ENCODE data around the gene FAM184B.
"Not testable (repeated sequence)": the region's sequence is repeated elsewhere in the genome, so short reads cannot be mapped to it uniquely, and the experiment has no call there.

Gene FAM184B

DNA sequence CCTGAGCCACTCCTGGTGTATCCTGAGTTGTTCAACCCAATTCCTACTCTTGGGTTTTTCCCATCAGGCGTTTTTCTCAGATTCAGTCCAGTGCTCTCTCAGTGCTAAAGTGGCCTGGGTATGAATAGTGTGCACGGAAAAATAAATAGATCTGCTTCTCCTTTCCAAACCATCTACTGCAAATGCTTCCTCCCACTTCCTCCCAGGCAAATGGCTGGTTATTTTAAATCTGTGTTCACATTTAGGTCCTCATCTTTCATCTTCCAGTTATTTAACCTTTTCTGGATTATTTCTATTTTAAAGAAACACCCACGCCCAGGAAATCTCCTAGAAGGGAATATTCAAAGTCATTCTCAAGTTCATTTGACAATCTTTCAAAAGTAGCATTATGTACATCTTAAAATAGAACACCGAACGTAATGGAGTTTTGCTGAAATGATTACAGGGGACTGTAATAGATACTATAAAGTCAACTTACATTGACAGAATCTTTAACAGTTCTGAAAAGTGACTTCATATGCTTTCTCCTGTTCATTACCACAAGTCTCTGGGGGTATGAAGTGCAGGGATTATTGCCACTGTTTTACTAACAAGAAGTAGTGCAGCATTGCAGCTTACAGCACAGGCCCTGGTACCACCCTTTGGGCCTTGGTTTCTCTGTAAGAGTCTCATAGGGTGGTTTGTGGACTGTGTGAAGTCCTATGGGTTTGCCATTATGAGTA lies 100.7 kb downstream of the FAM184B start:
- H3K4me1 Mint-ChIP-seq (ENCODE audit: low read depth), result no peaks in the 10 kb centered on the region
- no peaks in the 10 kb centered on the region for H3K36me3 Mint-ChIP-seq (ENCODE audit: low read depth)
- H3K9me3 Mint-ChIP-seq, result no peaks in the 10 kb centered on the region
- DNase-seq (ENCODE audit: low spot score), result no peak
- H3K27ac Mint-ChIP-seq, result no peak overlapping the region
- no peak overlapping the region for H3K4me3 Mint-ChIP-seq
- peaks cover 2% of the 10 kb centered on the region for H3K27me3 Mint-ChIP-seq (ENCODE audit: low read depth)

DNA sequence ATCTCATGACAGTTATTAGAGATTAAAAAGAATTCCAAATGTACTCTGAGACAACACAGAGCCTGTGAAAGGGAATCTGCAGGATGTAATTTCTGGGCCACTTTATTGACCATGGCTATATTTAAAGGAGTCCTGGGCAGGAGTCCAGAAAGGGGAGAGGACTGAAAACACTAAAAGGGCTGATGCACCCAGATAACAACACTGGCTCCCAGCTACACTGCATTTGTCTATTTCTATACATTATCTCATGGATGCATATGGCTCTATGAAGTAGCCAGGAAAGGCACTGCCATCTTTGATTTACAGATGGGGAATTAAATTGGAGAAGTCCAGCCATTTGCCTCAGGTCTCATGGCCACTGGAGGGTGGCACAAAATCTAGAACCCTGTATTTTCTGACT lies 111.0 kb downstream of the FAM184B start:
- no peak for DNase-seq (ENCODE audit: low spot score)
- peaks cover 7% of the 10 kb centered on the region for H3K27me3 Mint-ChIP-seq (ENCODE audit: low read depth)
- no peaks in the 10 kb centered on the region for H3K4me1 Mint-ChIP-seq (ENCODE audit: low read depth)
- H3K27ac Mint-ChIP-seq, result no peak overlapping the region
- no peak overlapping the region for H3K4me3 Mint-ChIP-seq
- H3K9me3 Mint-ChIP-seq, result peaks cover 11% of the 10 kb centered on the region
- no peaks in the 10 kb centered on the region for H3K36me3 Mint-ChIP-seq (ENCODE audit: low read depth)

DNA sequence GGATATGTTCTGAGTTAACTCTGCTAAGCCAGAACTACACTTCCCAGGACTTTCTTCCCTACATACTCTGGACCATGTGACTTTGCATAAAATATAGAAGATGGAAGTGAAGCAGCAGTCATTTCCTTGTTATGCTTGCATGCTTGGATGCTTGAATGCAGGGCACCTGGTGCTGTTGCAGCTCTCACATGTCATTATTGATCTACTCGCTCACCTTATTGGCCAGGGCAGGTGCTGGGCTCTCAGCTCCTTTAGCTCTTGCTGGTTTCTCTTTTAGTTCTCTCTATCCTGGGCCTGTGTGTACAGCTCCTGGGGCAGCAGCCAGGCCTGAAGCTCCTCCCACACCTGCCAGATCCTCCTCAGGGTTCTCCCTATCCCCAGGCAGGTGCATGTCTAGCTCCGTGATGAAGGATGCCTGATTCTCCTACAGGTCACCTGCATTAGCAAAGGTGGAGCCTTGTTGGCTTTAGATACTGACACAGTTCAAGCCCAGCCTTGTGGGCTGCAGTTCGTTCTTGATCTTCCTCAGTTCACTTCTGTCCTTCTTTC lies 113.7 kb downstream of the FAM184B start:
- Mint-ChIP-seq H3K4me3 (no peak overlapping the region), H3K27me3 (ENCODE audit: low read depth) (peaks cover 7% of the 10 kb centered on the region), H3K27ac (no peak overlapping the region), H3K9me3 (peaks cover 11% of the 10 kb centered on the region), H3K4me1 (ENCODE audit: low read depth) (no peaks in the 10 kb centered on the region), H3K36me3 (ENCODE audit: low read depth) (no peaks in the 10 kb centered on the region)
- no peak for DNase-seq (ENCODE audit: low spot score)

DNA sequence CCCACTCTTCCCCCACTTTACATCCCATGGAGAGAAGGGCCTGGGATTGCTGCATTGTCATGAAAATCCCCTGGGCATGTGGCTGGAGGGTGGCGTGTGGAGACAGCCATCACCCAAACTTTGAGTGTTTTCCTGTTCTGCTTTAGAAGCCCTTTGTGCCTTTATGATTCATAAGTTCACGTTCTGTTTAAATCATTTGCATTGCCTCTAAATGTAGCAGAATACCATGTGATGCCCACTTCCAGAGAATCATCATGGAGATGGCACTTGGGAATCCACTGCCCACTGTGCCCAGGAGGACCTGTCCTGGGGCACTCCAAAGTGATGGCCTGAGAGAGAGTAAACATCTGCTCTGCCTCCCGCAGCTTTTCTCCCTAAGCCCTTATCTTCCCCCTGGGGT lies 114.2 kb downstream of the FAM184B start:
- Mint-ChIP-seq H3K36me3 (ENCODE audit: low read depth) (no peaks in the 10 kb centered on the region), H3K4me3 (no peak overlapping the region), H3K27me3 (ENCODE audit: low read depth) (peaks cover 7% of the 10 kb centered on the region), H3K9me3 (peaks cover 11% of the 10 kb centered on the region), H3K27ac (no peak overlapping the region), H3K4me1 (ENCODE audit: low read depth) (no peaks in the 10 kb centered on the region)
- no peak for DNase-seq (ENCODE audit: low spot score)

DNA sequence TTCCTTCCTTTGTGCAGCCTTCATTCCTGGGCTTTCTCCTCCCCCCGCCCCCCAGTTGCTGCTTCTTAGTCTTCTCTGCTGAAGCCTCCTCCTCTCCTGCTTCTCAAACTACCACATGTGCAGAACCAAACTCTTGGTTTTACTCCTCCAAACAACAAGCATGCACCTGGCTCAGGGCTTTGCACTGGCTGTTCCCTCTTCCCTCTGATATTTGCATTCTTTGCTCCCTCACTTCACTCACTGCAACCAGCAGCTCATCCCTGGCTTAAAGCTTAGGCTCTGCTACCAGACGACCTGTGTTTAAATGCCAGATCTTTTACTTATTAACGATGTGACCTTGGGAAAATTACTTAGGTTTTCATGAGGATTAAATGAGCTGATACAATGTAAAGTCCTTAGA lies 115.6 kb downstream of the FAM184B start:
- H3K9me3 Mint-ChIP-seq, result no peaks in the 10 kb centered on the region

DNA sequence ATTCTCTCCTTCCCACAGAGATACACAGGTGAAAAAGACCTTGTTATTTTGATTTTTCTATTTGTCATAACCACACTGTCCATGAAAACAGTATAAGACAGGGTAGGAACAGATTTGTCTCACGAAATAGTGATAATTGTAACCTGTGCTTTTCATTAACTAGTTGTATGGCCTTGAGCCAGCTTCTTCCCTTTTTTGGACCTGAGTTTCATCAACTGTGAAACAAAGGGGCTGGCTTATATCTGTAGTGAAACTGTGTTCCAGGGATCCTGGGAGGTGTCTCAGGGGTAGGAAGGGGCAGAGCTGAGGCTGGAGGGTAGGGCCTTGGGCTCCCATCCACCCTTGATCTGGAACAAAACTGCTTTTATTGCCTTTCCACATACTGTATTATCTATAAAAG lies 116.1 kb downstream of the FAM184B start:
- Mint-ChIP-seq H3K27me3 (ENCODE audit: low read depth) (peaks cover 2% of the 10 kb centered on the region), H3K36me3 (ENCODE audit: low read depth) (no peaks in the 10 kb centered on the region), H3K27ac (no peak overlapping the region), H3K4me3 (no peak overlapping the region), H3K4me1 (ENCODE audit: low read depth) (no peaks in the 10 kb centered on the region), H3K9me3 (no peaks in the 10 kb centered on the region)
- no peak for DNase-seq (ENCODE audit: low spot score)

More for the DNA sequence above, 115.6 kb downstream of the FAM184B start:
- no peaks in the 10 kb centered on the region for H3K36me3 Mint-ChIP-seq (ENCODE audit: low read depth)
- H3K27me3 Mint-ChIP-seq (ENCODE audit: low read depth), result peaks cover 2% of the 10 kb centered on the region
- H3K4me3 Mint-ChIP-seq, result no peak overlapping the region
- H3K4me1 Mint-ChIP-seq (ENCODE audit: low read depth), result no peaks in the 10 kb centered on the region
- no peak overlapping the region for H3K27ac Mint-ChIP-seq
- DNase-seq (ENCODE audit: low spot score), result no peak

DNA sequence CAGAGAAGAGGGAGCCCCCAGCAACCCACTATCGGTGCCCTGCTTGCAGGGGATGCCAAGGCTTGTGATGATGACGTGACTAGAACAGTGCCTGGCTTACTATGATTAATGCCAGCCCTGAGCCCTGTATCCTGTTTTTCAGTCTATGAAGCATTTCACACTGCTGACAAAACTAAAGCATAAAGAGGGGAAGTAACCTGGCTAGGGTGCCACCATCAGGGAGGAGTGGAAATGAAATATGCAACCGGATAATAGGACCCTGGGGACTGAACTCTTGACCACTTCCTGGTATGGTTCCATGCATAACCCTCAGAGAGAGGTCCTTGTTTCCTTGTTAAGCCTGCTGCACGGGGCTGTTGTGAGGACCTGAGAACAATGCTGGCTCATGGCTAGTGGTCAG lies 116.7 kb downstream of the FAM184B start:
- H3K27me3 Mint-ChIP-seq (ENCODE audit: low read depth), result peaks cover 2% of the 10 kb centered on the region
- no peak for DNase-seq (ENCODE audit: low spot score)
- H3K4me3 Mint-ChIP-seq, result no peak overlapping the region
- H3K27ac Mint-ChIP-seq, result no peak overlapping the region
- no peaks in the 10 kb centered on the region for H3K36me3 Mint-ChIP-seq (ENCODE audit: low read depth)
- no peaks in the 10 kb centered on the region for H3K4me1 Mint-ChIP-seq (ENCODE audit: low read depth)
- no peaks in the 10 kb centered on the region for H3K9me3 Mint-ChIP-seq

DNA sequence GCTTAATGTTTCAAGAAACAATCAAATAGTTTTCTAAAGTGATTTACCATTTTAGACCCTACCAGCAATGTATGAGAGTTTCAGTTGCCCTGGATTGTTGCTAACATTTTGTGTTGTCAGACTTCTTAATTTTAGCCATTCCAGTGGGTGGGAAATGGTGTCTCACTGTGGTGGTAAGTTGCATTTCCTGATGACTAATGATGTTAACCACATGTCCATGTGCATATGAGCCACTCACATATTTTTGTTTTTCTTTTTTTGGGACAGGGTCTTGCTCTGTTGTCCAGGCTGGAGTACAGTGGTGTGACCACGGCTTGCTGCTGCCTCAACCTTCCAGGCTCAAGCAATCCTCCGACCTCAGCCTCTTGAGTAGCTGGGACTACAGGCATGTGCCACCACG lies 118.7 kb downstream of the FAM184B start:
- H3K9me3 Mint-ChIP-seq, result no peaks in the 10 kb centered on the region
- no peak for DNase-seq (ENCODE audit: low spot score)
- no peak overlapping the region for H3K27ac Mint-ChIP-seq
- no peaks in the 10 kb centered on the region for H3K27me3 Mint-ChIP-seq (ENCODE audit: low read depth)
- no peaks in the 10 kb centered on the region for H3K36me3 Mint-ChIP-seq (ENCODE audit: low read depth)
- H3K4me1 Mint-ChIP-seq (ENCODE audit: low read depth), result no peaks in the 10 kb centered on the region
- H3K4me3 Mint-ChIP-seq, result no peak overlapping the region

DNA sequence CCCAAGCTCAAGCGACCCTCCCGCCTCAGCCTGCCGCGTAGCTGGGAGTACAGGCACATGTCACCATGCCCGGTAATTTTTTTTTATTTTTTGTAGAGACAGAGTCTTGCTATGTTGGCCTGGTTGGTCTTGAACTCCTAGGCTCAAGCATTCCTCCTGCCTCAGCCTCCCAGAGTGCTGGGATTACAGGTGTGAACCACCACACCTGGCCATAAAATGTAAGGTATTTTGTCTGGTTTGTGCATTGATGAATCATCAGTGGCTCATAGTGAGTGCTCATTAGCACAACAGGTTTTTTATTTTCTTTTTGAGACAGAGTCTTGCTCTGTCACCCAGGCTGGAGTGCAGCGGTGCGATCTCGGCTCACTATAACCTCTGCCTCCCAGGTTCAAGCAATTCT lies 122.2 kb downstream of the FAM184B start:
- not testable (repeated sequence) for H3K4me3 Mint-ChIP-seq; H3K4me1 Mint-ChIP-seq (ENCODE audit: low read depth); H3K9me3 Mint-ChIP-seq; H3K27ac Mint-ChIP-seq; DNase-seq (ENCODE audit: low spot score); H3K36me3 Mint-ChIP-seq (ENCODE audit: low read depth); H3K27me3 Mint-ChIP-seq (ENCODE audit: low read depth)

DNA sequence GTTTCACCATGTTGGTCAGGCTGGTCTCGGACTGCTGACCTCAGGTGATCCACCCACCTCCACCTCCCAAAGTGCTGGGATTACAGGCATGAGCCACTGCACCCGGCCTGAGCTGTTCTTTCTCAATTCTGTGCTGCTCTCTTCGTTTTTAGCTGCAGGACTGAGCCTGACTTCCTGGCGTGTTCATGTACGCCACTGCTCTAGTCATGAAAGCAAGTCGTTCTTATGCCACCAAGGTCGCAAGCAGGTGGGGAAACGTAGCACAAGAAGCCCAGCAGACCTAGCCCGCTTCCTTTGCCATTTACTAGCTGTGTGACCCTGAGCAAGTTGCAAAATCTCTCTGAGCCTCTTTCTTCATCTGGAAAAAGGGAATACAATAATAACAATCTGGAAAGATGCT lies 123.6 kb downstream of the FAM184B start:
- H3K36me3 Mint-ChIP-seq (ENCODE audit: low read depth), result no peaks in the 10 kb centered on the region
- H3K4me1 Mint-ChIP-seq (ENCODE audit: low read depth), result no peaks in the 10 kb centered on the region
- no peaks in the 10 kb centered on the region for H3K27me3 Mint-ChIP-seq (ENCODE audit: low read depth)
- no peak overlapping the region for H3K4me3 Mint-ChIP-seq
- no peaks in the 10 kb centered on the region for H3K9me3 Mint-ChIP-seq
- H3K27ac Mint-ChIP-seq, result no peak overlapping the region
- DNase-seq (ENCODE audit: low spot score), result no peak

DNA sequence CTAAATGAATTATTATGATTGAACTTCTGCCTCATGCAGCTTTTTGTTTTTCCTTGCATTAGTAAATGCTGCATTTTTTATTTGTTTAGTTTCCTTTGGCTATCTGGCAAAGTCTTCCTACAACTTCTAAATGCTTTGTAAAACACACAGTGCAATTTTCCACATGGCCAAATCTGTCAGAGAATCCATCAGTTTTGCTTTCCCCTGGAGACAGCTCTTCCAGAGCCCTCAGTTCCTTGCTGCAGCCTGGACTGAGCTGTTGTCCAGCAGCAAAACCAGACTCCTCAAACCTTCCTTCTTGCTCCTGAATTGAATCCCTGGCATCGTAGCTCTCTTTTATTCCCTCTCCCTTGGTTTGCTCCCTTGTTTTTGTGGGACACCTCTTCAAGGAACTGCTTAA lies 124.3 kb downstream of the FAM184B start:
- Mint-ChIP-seq H3K36me3 (ENCODE audit: low read depth) (no peaks in the 10 kb centered on the region), H3K4me1 (ENCODE audit: low read depth) (no peaks in the 10 kb centered on the region), H3K4me3 (no peak overlapping the region), H3K27me3 (ENCODE audit: low read depth) (no peaks in the 10 kb centered on the region), H3K27ac (no peak overlapping the region), H3K9me3 (no peaks in the 10 kb centered on the region)
- DNase-seq (ENCODE audit: low spot score), result no peak

DNA sequence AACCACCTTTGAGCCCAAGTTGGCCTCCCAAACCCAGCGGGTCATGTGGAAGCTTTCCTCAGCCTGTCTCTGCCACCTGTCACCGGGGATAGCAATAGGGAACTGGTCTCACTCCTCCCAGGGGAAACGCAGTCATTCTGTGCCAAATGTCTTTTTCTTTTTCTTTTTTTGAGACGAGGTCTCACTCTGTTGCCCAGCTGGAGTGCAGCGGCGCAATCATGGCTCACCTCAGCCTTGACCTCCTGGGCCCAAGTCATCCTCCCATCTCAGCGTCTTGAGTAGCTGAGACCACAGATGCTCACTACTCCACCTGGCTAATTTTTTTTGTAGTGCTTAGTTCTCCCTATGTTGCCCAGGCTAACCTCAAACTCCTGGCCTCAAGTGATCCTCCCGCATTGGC lies 126.7 kb downstream of the FAM184B start:
- Mint-ChIP-seq H3K27ac (no peak overlapping the region), H3K4me1 (ENCODE audit: low read depth) (peaks cover 4% of the 10 kb centered on the region), H3K27me3 (ENCODE audit: low read depth) (no peaks in the 10 kb centered on the region), H3K36me3 (ENCODE audit: low read depth) (no peaks in the 10 kb centered on the region), H3K4me3 (no peak overlapping the region), H3K9me3 (no peaks in the 10 kb centered on the region)
- DNase-seq (ENCODE audit: low spot score), result no peak

DNA sequence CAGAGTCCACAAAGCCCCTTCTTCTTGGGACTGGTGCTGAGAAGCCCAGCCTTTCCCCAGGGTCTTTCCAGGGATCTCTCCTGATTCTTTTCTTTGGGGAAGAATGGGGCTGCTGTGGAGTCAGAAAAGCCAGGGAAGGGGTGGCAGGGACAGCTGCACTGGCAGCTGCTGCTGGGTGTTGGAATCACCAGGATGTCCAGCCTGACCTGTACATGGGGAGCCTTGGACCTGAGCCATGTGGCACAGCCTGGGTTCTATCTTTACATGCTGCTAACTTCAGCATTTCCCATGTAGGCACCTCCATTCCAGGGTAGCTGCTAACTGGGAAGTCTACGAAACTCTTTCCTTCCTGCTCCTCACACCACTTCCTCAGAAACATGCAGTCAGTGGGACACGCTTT lies 131.0 kb downstream of the FAM184B start:
- Mint-ChIP-seq H3K36me3 (ENCODE audit: low read depth) (no peaks in the 10 kb centered on the region), H3K9me3 (no peaks in the 10 kb centered on the region), H3K4me1 (ENCODE audit: low read depth) (peaks cover 4% of the 10 kb centered on the region), H3K4me3 (no peak overlapping the region), H3K27ac (no peak overlapping the region), H3K27me3 (ENCODE audit: low read depth) (no peaks in the 10 kb centered on the region)
- DNase-seq (ENCODE audit: low spot score), result no peak

DNA sequence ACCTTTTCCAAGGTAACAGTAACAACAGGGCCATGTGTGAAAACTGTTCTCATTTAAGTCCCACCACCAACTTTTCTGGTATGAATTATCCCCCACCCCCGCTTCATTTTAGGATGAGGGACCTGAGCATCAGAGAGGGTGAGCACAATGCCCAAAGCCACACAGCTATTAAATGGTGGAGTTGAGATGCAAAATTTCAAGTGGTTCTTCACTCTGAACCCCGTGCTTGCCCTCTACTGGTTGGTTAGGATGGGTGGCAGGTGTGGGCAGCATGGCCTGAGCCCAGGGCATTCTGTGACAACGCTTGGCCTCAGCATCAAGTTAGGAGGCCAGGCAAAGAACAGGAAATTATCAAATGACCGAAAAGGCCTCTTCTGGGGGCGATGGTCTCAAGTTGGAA lies 133.5 kb downstream of the FAM184B start:
- H3K27me3 Mint-ChIP-seq (ENCODE audit: low read depth), result no peaks in the 10 kb centered on the region
- H3K27ac Mint-ChIP-seq, result no peak overlapping the region
- peaks cover 4% of the 10 kb centered on the region for H3K4me1 Mint-ChIP-seq (ENCODE audit: low read depth)
- no peak for DNase-seq (ENCODE audit: low spot score)
- H3K36me3 Mint-ChIP-seq (ENCODE audit: low read depth), result no peaks in the 10 kb centered on the region
- no peak overlapping the region for H3K4me3 Mint-ChIP-seq
- no peaks in the 10 kb centered on the region for H3K9me3 Mint-ChIP-seq

DNA sequence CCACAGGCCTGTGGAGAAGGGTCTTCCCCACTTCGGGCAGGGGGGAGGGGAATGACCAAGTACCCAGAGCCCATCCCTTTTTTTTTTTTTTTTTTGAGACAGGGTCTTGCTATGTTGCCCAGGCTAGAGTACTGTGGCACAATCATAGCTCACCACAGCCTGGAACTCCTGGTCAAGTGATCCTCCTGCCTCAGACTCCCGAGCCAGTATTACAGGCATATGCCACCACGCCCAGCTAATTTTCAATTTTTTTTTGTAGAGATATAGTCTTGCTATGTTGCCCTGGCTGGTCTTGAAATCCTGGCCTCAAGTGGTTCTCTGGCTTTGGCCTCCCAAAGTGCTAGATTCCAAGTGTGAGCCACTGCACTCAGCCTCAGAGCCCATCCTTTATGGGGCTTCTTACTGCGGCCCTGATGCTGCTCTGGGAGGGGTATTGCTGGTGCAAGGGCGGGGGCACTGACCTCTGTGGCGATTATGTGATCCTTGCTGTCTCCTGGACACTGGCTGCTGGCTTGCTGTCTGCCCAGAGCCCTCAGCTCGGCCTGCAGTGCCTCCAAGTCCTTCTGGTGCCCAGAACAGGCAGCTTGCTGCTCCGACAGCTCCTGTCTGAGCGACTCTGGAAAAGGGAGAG lies 134.1 kb downstream of the FAM184B start:
- H3K27me3 Mint-ChIP-seq (ENCODE audit: low read depth), result no peaks in the 10 kb centered on the region
- no peak for DNase-seq (ENCODE audit: low spot score)
- H3K36me3 Mint-ChIP-seq (ENCODE audit: low read depth), result no peaks in the 10 kb centered on the region
- H3K27ac Mint-ChIP-seq, result no peak overlapping the region
- peaks cover 4% of the 10 kb centered on the region for H3K4me1 Mint-ChIP-seq (ENCODE audit: low read depth)
- H3K4me3 Mint-ChIP-seq, result no peak overlapping the region
- H3K9me3 Mint-ChIP-seq, result no peaks in the 10 kb centered on the region

All from T-helper 2 cell treated with Interferon-gamma antibody and Interleukin-4, amounts not matched to agents 5 μg/mL and 100 μg/mL, for 36 hours (primary cell).